Spleen (tissue), 7 donors: ENCODE measurements around the gene TREX2.

Experiments used
- CTCF ChIP-seq, 11 experiments: fragments of 200-600 bp in 7 of 11; fragments of 450-650 bp in 4 of 11; sonication (generic) in 4 of 11; IDR thresholded peaks in 8 of 11; conservative IDR thresholded peaks in 3 of 11; 1 replicate in 7 of 11; 2 replicates in 4 of 11; pipeline versions ENCODE4 v1.4.0 to v1.8.0; 2016 to 2021; ENCODE audit warnings: antibody characterized with exemption in 11 of 11, inconsistent platforms in 4 of 11, mild to moderate bottlenecking in 1 of 11
- POLR2AphosphoS5 ChIP-seq, 3 donors: sonication (generic); formaldehyde crosslinking; IDR thresholded peaks; one replicate each; pipeline ENCODE4 v1.5.1; 2017; ENCODE audit warnings: antibody characterized with exemption in 3 of 3
- donor health status: DM: no; HTN: no; CAD: no; lungs with moderate emphysema.
- donor health status: DM: no; HTN: no; CAD: no.
- donor health status: DM: no; HTN: no; CAD: no.

- TF ChIP-seq CTCF (IDR thresholded peaks at IDR 0.05 in 8 of 11, conservative IDR thresholded peaks at IDR 0.05 in 3 of 11) (no peak), POLR2AphosphoS5 (IDR thresholded peaks at IDR 0.05) (no peak)
Observed at GRCh38 chrX:153475271-153475670, 29.4 kb upstream of the TREX2 start.
